ENCODE results near the gene RUSC1.

RUSC1 gene

DNA sequence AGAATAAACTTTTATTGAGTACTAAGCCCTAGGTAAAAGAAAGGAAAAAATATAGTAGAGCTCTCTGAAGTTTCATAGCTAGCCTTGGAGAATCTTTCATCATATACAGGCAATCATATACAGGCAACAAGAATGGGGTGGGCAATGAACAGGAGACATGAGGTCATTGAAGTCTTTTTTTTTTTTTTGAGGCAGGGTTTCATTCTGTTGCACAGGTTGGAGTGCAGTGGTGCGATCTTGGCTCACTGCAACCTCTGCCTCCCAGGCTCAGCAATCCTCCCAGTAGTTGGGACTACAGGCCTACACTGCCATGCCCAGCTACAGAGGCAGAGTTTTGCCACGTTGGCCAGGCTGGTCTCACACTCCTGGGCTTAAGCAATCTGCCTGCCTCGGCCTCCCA lies 22.1 kb downstream of the RUSC1 start:
- Mint-ChIP-seq H3K27ac (no peak overlapping the region), H3K27me3 (ENCODE audit: low read depth, poor library complexity) (no peaks in the 10 kb centered on the region), H3K4me3 (no peak overlapping the region), H3K4me1 (no peaks in the 10 kb centered on the region), H3K9me3 (no peaks in the 10 kb centered on the region), H3K36me3 (ENCODE audit: low read depth) (peaks cover 76% of the 10 kb centered on the region)
- no peak for TF ChIP-seq CTCF (IDR thresholded peaks at IDR 0.05)
- no peak for DNase-seq

DNA sequence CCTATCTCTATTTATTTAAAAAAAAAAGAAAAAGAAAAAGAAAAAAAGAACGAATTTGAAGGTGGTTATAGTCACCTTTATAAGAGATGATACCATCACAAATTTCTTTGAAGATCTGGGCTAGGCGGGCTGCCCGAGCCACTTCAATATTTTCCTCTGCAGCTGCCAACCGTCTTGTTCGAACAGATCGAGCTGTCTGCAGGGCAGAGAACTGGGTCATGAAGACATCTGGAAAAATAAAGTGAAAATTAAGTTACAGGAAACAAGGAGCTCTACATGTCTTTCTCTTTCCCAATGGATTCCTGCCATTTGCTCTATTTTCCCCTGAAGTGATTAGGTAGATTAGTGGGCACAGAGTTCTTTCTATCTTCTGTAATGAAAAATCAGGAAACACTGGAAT lies 31.9 kb downstream of the RUSC1 start:
- Mint-ChIP-seq H3K27me3 (ENCODE audit: low read depth, poor library complexity) (no peaks in the 10 kb centered on the region), H3K9me3 (no peaks in the 10 kb centered on the region), H3K4me3 (no peak overlapping the region), H3K4me1 (no peaks in the 10 kb centered on the region), H3K27ac (no peak overlapping the region), H3K36me3 (ENCODE audit: low read depth) (peaks cover 77% of the 10 kb centered on the region)
- no peak for DNase-seq
- no peak for TF ChIP-seq CTCF (IDR thresholded peaks at IDR 0.05)

- Mint-ChIP-seq H3K27ac (no peak overlapping the region), H3K27me3 (ENCODE audit: low read depth, poor library complexity) (no peaks in the 10 kb centered on the region), H3K9me3 (no peaks in the 10 kb centered on the region), H3K36me3 (ENCODE audit: low read depth) (peaks cover 48% of the 10 kb centered on the region), H3K4me1 (no peaks in the 10 kb centered on the region), H3K4me3 (no peak overlapping the region)
- no peak for DNase-seq
- no peak for TF ChIP-seq CTCF (IDR thresholded peaks at IDR 0.05)
These were observed 39.4 kb downstream of the RUSC1 start for GRCh38 chr1:155360051-155360450.

DNA sequence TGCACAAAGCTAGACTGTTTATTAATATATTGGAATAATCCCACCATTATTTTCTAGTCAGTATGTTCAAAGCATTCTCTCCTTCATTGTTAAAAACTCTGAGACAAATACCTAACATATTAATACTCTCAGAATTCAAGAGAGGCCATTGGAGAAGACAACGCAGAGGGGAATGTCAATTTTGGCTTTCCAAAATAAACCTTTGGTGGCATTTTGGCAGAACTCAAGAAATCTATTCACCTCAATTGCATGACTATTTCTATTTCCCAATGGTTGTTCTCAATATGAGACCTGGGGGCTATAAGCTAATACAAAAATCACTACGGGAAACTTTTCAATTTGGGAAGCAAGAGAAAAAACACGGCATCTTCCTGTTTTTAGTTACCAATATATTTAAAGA lies 58.5 kb downstream of the RUSC1 start:
- peaks cover 60% of the 10 kb centered on the region for H3K36me3 Mint-ChIP-seq (ENCODE audit: low read depth)
- peaks cover 2% of the 10 kb centered on the region for H3K27me3 Mint-ChIP-seq (ENCODE audit: low read depth, poor library complexity)
- no peak overlapping the region for H3K4me3 Mint-ChIP-seq
- TF ChIP-seq CTCF (IDR thresholded peaks at IDR 0.05), result no peak
- H3K4me1 Mint-ChIP-seq, result no peaks in the 10 kb centered on the region
- H3K9me3 Mint-ChIP-seq, result no peaks in the 10 kb centered on the region
- DNase-seq, result no peak
- no peak overlapping the region for H3K27ac Mint-ChIP-seq

GRCh38 chr1:155379631-155380090 lies 59.0 kb downstream of the RUSC1 start:
- Mint-ChIP-seq H3K4me3 (no peak overlapping the region), H3K27ac (no peak overlapping the region), H3K27me3 (ENCODE audit: low read depth, poor library complexity) (peaks cover 2% of the 10 kb centered on the region), H3K36me3 (ENCODE audit: low read depth) (peaks cover 60% of the 10 kb centered on the region), H3K9me3 (no peaks in the 10 kb centered on the region), H3K4me1 (no peaks in the 10 kb centered on the region)
- no peak for DNase-seq
- no peak for TF ChIP-seq CTCF (IDR thresholded peaks at IDR 0.05)
